Stimulated activated CD4-positive, alpha-beta T cell treated with anti-CD3 and anti-CD28 coated beads, TNF-alpha, amount 100 ng/mL, for 48 hours (primary cell): ENCODE measurements around the gene CCNQ.

Experiments used
- DNase-seq, 3 donors: peaks; one replicate each; pipeline ENCODE4 v3.0.0-alpha.2; 2020; ENCODE audit warnings: low read depth in 3 of 3

Gene CCNQ

GRCh38 chrX:153596981-153597750, 1.8 kb downstream of the CCNQ start:
- no peak for DNase-seq

- no peak for DNase-seq
These were observed 2.8 kb downstream of the CCNQ start for GRCh38 chrX:153595859-153596857.

DNA sequence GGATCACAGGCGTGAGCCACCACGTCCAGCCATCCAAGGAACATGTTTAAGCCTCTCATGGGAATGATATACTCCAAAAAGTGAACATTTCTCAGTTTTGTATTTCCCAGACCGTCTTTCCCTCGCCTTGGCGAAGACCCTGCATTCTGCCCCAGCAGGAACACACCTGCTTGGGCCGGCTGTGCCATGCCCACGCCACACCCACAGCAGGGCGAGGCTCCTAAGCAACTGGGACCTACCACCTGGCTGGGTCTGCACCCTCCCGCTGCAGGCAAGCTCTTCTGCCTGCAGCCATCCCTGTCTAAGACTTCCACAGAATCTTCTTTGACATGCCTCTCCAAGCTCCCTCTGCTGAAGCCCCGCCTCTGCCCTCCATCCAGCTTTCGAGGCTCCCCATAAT, 3.6 kb downstream of the CCNQ start:
- no peak for DNase-seq

- no peak for DNase-seq
These were observed 5.0 kb downstream of the CCNQ start for GRCh38 chrX:153593811-153594500.

- no peak for DNase-seq
These were observed 5.8 kb downstream of the CCNQ start for GRCh38 chrX:153592966-153593688.

GRCh38 chrX:153592091-153592833, 6.7 kb downstream of the CCNQ start:
- no peak for DNase-seq

DNA sequence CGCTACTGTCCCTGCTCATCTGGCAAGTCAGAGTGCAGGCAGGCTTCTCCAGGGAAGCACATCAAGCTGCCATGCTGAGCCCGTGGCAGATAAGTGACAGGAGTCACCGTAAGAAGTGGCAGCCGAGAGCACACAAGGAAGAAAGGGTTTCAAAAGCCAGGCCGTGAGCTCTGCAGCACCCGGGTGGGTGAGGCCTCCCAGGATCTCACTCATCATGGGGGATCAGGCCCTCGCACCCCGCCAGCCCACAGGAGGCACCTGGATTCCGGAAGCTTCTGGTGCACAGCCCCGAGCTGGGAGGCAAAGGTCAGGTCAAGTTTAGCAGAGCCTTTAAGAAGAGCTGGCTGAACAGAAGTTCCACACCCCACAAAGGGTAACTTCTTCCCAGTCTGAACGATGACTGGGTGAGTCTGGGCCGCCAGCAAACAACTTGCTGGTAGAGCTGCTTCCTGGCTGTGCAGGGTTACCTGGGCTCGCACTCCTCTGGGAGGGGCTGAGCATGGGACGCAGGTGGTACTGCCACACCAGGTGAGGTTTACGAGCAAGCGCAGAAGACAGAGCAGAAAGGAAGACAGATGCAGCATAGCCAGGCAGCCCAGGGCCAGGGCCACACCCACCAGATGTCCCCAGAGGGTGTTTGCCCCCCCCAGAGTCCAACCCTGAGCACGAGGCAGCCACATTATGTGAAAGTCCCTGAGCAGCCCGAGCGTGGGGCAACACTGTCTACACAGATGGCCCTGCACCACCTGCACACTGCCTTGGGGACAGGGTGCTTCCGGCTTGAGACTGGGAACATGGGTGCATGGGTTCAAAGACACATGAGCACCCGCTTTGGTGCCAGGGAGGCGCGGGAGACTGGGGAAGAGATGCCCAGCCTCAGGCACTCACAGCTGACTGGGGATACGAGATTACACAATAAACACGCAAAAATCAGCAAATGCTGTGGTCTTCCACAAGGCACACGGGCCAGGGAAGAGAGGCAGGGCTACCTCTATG, 7.7 kb downstream of the CCNQ start:
- DNase-seq = no peak

DNA sequence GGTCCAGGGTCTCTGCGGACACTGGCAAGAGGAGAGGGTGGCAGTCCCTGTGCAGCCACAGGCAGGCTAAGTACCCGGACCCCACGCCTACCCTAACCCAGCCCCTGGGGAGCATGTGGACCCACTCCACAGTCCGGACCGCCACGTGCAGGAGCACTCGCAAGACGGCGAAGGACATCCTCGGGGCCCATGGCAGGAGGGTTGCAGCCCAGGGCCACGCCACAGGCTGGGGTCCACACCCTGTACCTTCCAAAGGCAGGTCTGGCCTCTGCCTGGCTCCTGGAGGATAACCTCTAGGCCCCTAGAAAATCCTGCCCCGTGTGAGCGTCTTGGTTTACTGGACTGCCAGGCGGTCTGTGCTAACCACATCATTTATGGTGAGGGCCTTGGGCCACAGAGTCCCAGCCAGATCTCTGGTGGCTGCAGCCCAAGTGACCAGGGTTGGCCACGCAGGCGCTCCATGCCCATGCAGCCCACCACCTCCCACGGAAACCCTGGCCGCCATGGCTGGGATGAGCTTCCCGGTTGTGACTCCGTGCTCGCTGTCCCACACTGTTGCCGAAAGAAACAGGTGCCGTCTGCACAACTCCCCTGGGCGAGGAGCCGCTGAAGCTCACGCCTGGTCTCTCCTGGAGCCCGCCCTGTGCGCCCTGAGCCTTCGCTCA, 10.0 kb downstream of the CCNQ start:
- DNase-seq = no peak

DNA sequence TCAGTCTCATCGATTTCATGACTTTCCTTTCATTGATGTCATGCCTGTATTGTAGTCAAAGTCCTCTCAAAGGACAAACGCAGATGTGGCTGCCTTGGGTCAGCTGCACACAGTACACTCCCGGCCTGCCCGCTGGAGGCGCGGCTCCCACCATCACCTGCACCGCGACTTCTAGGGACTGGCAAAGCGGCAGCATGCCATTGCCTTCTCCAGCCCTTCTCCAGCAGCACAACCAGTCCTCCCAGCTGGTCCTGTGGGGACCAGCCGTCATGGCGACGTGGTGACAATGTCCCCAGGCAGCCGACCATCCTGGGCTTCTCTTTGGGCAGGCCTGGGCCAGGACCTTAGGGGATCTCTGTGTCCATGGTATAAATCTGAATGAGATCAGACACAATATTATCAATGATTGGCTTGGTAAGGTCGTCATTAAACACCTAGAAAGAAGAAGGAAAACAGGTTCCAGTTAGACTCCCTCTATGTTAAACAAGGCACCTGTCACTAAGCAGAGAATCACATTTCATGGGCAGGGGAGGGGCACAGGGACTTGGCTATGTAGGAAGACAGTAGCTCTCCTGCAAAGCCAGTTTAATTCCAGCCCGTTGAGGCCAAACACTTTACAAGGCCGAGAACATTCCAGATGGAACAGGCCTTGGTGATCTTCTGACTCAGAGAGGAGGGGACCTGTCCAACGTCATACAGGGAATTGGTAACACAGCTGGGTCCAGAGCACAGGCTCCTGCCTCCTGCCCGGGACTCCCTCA, 10.7 kb downstream of the CCNQ start:
- no peak for DNase-seq

DNA sequence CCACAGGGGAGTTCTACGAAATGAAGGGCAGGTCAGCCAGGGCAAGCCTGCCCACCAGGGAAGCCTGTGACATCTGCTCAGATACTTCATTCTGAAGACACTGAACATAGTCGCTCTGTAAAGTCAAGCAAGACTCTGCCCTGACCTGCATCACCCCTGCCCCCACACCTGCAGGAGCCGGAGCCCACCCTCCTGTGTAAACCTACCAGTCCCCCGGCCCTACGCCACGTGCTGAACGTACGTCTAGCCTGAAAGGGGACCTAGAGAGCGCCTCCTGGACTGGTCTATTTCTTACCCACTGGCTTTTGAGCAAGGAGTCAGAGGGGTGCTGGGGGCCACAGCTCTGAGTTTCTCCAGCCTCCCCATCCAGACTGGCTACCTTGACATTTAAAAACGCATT, 11.6 kb downstream of the CCNQ start:
- DNase-seq = no peak

GRCh38 chrX:153585827-153586226, 13.1 kb downstream of the CCNQ start:
- DNase-seq = no peak

- DNase-seq = no peak
These were observed 15.5 kb downstream of the CCNQ start for GRCh38 chrX:153583433-153583832.

DNA sequence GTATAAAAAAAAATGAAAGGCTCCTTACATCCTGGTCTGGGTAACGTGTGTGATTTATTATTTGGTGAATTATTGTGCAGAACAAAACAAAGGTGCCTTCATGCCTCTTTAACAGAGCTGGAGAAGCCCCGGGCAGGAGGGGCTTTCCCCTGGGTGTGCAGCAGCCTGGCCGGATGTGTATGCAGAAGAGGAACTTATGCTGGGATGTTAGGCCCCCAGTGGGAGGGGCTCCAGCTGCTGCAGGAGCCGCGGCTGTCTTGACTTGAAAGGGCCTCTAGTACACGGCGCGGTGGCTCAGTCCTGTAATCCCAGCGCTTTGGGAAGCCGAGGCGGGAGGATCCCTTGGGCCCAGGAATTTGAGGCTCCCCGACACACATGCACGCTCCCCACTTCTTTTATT, 16.0 kb downstream of the CCNQ start:
- DNase-seq = peak in 2 of 3 donors; percentile 31 to 36

- no peak for DNase-seq
These were observed 18.1 kb downstream of the CCNQ start for GRCh38 chrX:153580700-153581386.

- DNase-seq = no peak
These were observed 20.1 kb downstream of the CCNQ start for GRCh38 chrX:153578889-153579288.

DNA sequence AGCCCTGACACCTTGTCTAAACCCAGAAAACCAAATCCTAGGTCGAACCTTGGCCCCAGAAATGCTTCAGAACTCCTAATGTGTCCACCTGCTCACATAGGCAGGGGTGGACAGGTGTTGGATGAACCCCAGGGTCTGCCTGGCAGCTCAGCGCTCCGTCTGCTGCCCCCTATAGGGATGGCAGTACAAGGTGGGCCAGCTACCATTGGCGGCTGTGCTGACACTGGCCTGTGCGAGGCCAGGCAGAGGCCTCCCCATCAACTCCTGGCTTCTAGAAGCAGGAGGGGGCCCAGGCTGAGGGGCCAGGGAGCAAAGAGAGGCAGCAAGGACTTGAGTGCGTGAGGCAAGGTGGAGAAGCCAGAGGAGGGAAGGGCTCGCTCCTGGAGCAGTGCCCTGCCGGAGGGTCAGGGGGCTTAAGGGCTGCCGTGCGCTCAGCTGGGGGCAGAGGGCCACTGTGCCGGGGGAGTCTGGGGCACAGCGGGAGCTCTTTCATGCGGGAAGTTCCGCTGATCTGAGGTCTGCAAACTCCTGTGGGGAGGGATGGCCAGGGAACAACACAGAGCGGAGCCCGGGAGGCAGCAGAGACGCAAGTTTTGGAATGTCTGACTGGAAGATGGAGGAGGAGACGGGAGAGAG, 20.6 kb downstream of the CCNQ start:
- no peak for DNase-seq

DNA sequence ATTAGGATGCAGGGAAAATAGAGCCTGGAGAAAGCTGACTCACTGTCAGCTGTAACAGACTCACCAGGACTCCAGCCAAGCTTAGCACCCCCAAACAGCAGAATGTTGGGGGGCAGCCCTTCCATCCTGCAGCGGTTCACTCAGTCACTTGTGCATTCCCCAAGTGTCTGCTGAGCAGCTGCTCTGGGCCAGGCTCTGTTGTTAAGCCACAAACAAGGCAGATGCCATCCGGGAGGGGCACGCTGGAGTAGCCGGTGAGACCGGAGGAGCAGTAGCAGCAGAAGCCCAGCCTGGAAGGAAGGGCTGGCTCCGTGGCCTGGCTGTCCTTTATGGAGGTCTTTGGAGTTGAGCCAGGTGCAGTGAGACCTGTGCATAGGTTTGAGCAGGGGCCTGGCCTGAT, 22.0 kb downstream of the CCNQ start:
- no peak for DNase-seq
